Peyer's patch (tissue), 4 donors: ENCODE data around the gene JAK3.
A peak's percentile ranks its signal among the peaks of the same experiment; 100 is the strongest.

ENCODE experiments used
- CTCF ChIP-seq, 6 experiments: fragments of 450-650 bp in 4 of 6; fragments of 200-600 bp in 2 of 6; sonication (generic) in 1 of 6; IDR thresholded peaks; one replicate each; pipeline ENCODE4 v1.5.1; 2017 to 2019; ENCODE audit warnings: antibody characterized with exemption in 6 of 6, mild to moderate bottlenecking in 3 of 6, moderate library complexity in 1 of 6
- POLR2A ChIP-seq, 2 donors: fragments of 450-650 bp; IDR thresholded peaks; one replicate each; pipeline ENCODE4 v1.5.1; 2017; ENCODE audit warnings: antibody characterized with exemption in 2 of 2, mild to moderate bottlenecking in 2 of 2, moderate library complexity in 2 of 2

GRCh38 chr19:17784201-17785008, 63.4 kb downstream of the JAK3 start:
- TF ChIP-seq CTCF (IDR thresholded peaks at IDR 0.05) (peak; percentile 79 to 86 (median 81)), POLR2A (IDR thresholded peaks at IDR 0.05) (no peak)
